IMR-90 (cell line): ENCODE measurements around the gene IL16. TPM values are rescaled to one million over a fixed set of nuclear protein-coding genes. Genes with fewer than 3 reads are reported as not detected.
A peak's percentile ranks its signal among the peaks of the same experiment; 100 is the strongest.

Experiments
- ATAC-seq: fragments of 200-7000 bp; cut with Tn5 transposase; 2 replicates; pipeline ENCODE4 v1.9.1; 2020; ENCODE audit warnings: low read depth, mild to moderate bottlenecking, moderate library complexity
- BruUV-seq: library from RNA; stranded (reverse); fragments of 400-500 nt; replicated peaks from 2 replicates; lab custom pipeline; 2021; lab: Mats Ljungman, UMichigan
- CTCF ChIA-PET: fragments of 300-600 bp; formaldehyde crosslinking; extraction: SDS; loops from one replicate; lab custom pipeline; 2021; ENCODE audit warnings: antibody characterized with exemption; lab: Yijun Ruan, JAX
- POLR2A ChIA-PET: fragments of 300-600 bp; sonication (Branson Sonifier 250); formaldehyde crosslinking; loops from one replicate; lab custom pipeline; 2022; ENCODE audit warnings: antibody characterized with exemption; ENCODE audit not compliant: unreplicated experiment; lab: Charles Lee
- DNase-seq: peaks from one replicate; pipeline ENCODE4 v3.0.0; 2013
- H2AFZ ChIP-seq: replicated peaks from 2 replicates; pipeline ENCODE3; 2013; ENCODE audit warnings: low read length, mild to moderate bottlenecking; ENCODE audit not compliant: poor library complexity
- H2AK5ac ChIP-seq: 2 replicates; pipeline ENCODE4 v1.6.1; 2013; ENCODE audit warnings: low read depth, low read length, inconsistent platforms
- H2AK9ac ChIP-seq: replicated peaks from 2 replicates; pipeline ENCODE3; 2013; ENCODE audit warnings: mild to moderate bottlenecking, low read depth, low read length, moderate library complexity; ENCODE audit not compliant: poor library complexity
- H2BK120ac ChIP-seq: 2 replicates; pipeline ENCODE4 v1.6.1; 2013; ENCODE audit warnings: low read depth, low read length, inconsistent platforms
- H2BK15ac ChIP-seq: 3 replicates; pipeline ENCODE4 v1.6.1; 2013; ENCODE audit warnings: low read depth, low read length, inconsistent platforms
- H2BK20ac ChIP-seq: 2 replicates; pipeline ENCODE4 v1.6.1; 2013; ENCODE audit warnings: low read depth, mild to moderate bottlenecking, inconsistent platforms, low read length, moderate library complexity
- H2BK5ac ChIP-seq: 2 replicates; pipeline ENCODE4 v1.6.1; 2013; ENCODE audit warnings: mild to moderate bottlenecking, low read depth, low read length, inconsistent platforms; ENCODE audit not compliant: poor library complexity, severe bottlenecking
- H3K14ac ChIP-seq: replicated peaks from 2 replicates; pipeline ENCODE4 v1.6.1; 2013; ENCODE audit warnings: low read depth, low read length, inconsistent platforms
- H3K18ac ChIP-seq: 2 replicates; pipeline ENCODE4 v1.6.1; 2013; ENCODE audit warnings: low read depth, low read length, control low read depth
- H3K23ac ChIP-seq: 2 replicates; pipeline ENCODE4 v1.6.1; 2013; ENCODE audit warnings: low read depth, low read length, inconsistent platforms
- H3K27ac ChIP-seq: 2 replicates; pipeline ENCODE4 v1.5.1; 2013; ENCODE audit warnings: mild to moderate bottlenecking, control low read depth, low read length; ENCODE audit not compliant: insufficient read depth
- H3K27me3 ChIP-seq: 2 replicates; pipeline ENCODE4 v1.6.1; 2013; ENCODE audit warnings: low read length; ENCODE audit not compliant: control insufficient read depth, insufficient read depth
- H3K36me3 ChIP-seq: 2 replicates; pipeline ENCODE4 v1.6.1; 2013; ENCODE audit warnings: low read length, mixed read lengths; ENCODE audit not compliant: control insufficient read depth, insufficient read depth
- H3K4ac ChIP-seq: 2 replicates; pipeline ENCODE4 v1.6.1; 2013; ENCODE audit warnings: low read depth, low read length, inconsistent platforms
- H3K4me1 ChIP-seq: 2 replicates; pipeline ENCODE4 v1.6.1; 2013; ENCODE audit warnings: low read length, mixed read lengths; ENCODE audit not compliant: control insufficient read depth, insufficient read depth
- H3K4me2 ChIP-seq: 2 replicates; pipeline ENCODE4 v1.6.1; 2013; ENCODE audit warnings: low read depth, mild to moderate bottlenecking, control low read depth, low read length, moderate library complexity
- H3K4me3 ChIP-seq: 2 replicates; pipeline ENCODE4 v1.5.1; 2013; ENCODE audit warnings: low read depth, mild to moderate bottlenecking, control low read depth, low read length, moderate library complexity; ENCODE audit not compliant: insufficient read depth
- H3K56ac ChIP-seq: 2 replicates; pipeline ENCODE4 v1.6.1; 2013; ENCODE audit warnings: low read length, inconsistent platforms; ENCODE audit not compliant: insufficient read depth; ENCODE audit errors: extremely low read depth
- H3K79me1 ChIP-seq, 2 experiments: 2 replicates each; pipeline ENCODE4 v1.6.1; 2013; ENCODE audit warnings: low read length in 2 of 2, inconsistent platforms in 1 of 2, low read depth in 1 of 2
- H3K9ac ChIP-seq: 2 replicates; pipeline ENCODE4 v1.6.1; 2013; ENCODE audit warnings: low read depth, low read length, control low read depth
- H3K9me1 ChIP-seq: 2 replicates; pipeline ENCODE4 v1.6.1; 2013; ENCODE audit warnings: low read length, inconsistent platforms; ENCODE audit not compliant: insufficient read depth
- H3K9me3 ChIP-seq: 2 replicates; pipeline ENCODE4 v1.6.1; 2013; ENCODE audit warnings: low read length; ENCODE audit not compliant: control insufficient read depth, insufficient read depth
- H4K20me1 ChIP-seq: 2 replicates; pipeline ENCODE4 v1.6.1; 2013; ENCODE audit warnings: low read length, inconsistent platforms; ENCODE audit not compliant: insufficient read depth
- H4K5ac ChIP-seq: 2 replicates; pipeline ENCODE4 v1.6.1; 2013; ENCODE audit warnings: mild to moderate bottlenecking, low read depth, low read length, control low read depth
- H4K8ac ChIP-seq, 2 experiments: 2 replicates each; pipeline ENCODE4 v1.6.1; 2013; ENCODE audit warnings: low read depth in 2 of 2, low read length in 2 of 2, control low read depth in 1 of 2, inconsistent platforms in 1 of 2
- H4K91ac ChIP-seq: 2 replicates; pipeline ENCODE4 v1.6.1; 2013; ENCODE audit warnings: low read depth, low read length, inconsistent platforms; ENCODE audit not compliant: insufficient read depth
- CEBPB ChIP-seq: IDR thresholded peaks from 2 replicates; pipeline ENCODE4 v1.6.1; 2012; ENCODE audit warnings: low read depth, low read length, improper control_type of control experiment
- CHD1 ChIP-seq: IDR thresholded peaks from 2 replicates; pipeline ENCODE4 v1.6.1; 2012; ENCODE audit warnings: low read depth, low read length, improper control_type of control experiment
- MXI1 ChIP-seq: IDR thresholded peaks from 2 replicates; pipeline ENCODE4 v1.6.1; 2012; ENCODE audit warnings: low read depth, mild to moderate bottlenecking, low read length, moderate library complexity, borderline replicate concordance
- RAD21 ChIP-seq: IDR thresholded peaks from 2 replicates; pipeline ENCODE4 v1.6.1; 2012; ENCODE audit warnings: low read length, improper control_type of control experiment
- SMC3 ChIP-seq: fragments of 150-350 bp; IDR thresholded peaks from 2 replicates; pipeline ENCODE4 v1.6.1; 2016; ENCODE audit warnings: low read depth, mild to moderate bottlenecking, antibody characterized with exemption, low read length, moderate library complexity
- WGBS, 2 experiments: methylation state at CpG; one replicate each; pipeline versions ENCODE4 v1.1.5 to v1.1.7; 2013; ENCODE audit warnings: missing lambda C conversion rate in 2 of 2; ENCODE audit not compliant: insufficient read length in 1 of 2; ENCODE audit errors: extremely low coverage in 2 of 2; 5-methylcytosine and 5-hydroxymethylcytosine counted together
- dilution Hi-C: fragments of 300-500 bp; cut with HindIII; formaldehyde crosslinking; loops from one replicate; pipeline ENCODE4 v1.14.3; 2018; ENCODE audit warnings: low sequenced_read_pairs; ENCODE audit not compliant: unreplicated experiment
- in situ Hi-C: fragments of 300-500 bp; cut with MboI; formaldehyde crosslinking; loops from 3 replicates; pipeline ENCODE4 v1.14.3; 2019; ENCODE audit warnings: low sequenced_read_pairs, inconsistent platforms, mixed read lengths
- intact Hi-C: fragments of 100-400 bp; cut with micrococcal nuclease; formaldehyde crosslinking; loops from 2 replicates; pipeline ENCODE4 v1.10.0; 2022
- polyA plus RNA-seq, 3 experiments: library from polyadenylated mRNA; depleted of rRNA; stranded (reverse); fragments of >200 nt; gene quantifications; 2 replicates each; pipeline ENCODE4 v1.2.3, GENCODE V29; 2012; ENCODE audit warnings: low replicate concordance in 1 of 3
- total RNA-seq: library from RNA; depleted of rRNA; stranded (reverse); fragments of >200 nt; gene quantifications from 2 replicates; pipeline ENCODE4 v1.2.3, GENCODE V29; 2012
- TF ChIP-seq, protein P1 (sequence below): fragments of 150-350 bp; IDR thresholded peaks from 2 replicates; pipeline ENCODE4 v1.6.1; 2017; ENCODE audit warnings: mild to moderate bottlenecking, antibody characterized with exemption, low read length, low read depth

Gene IL16
- total and polyA plus RNA-seq, 2 of the 4 experiments (the other 2 are of a cell fraction): 0.18 to 0.27 TPM

GRCh38 chr15:81216422-81216821 is 19.7 kb downstream of the IL16 start:
- no peak overlapping the region for H2BK120ac ChIP-seq
- ChIA-PET CTCF (no interaction called here), POLR2A (interaction anchor here (0.5 to 0.7 kb wide), 2 partner anchors 27 to 284 kb away, joined by 3 to 4 read pairs; no protein-coding TSS in a partner anchor)
- in situ Hi-C loops: no loop called here
- no peak overlapping the region for H2AK5ac ChIP-seq
- H2BK15ac ChIP-seq: no peak overlapping the region
- BruUV-seq: no TSS peak
- H3K14ac ChIP-seq: no peak overlapping the region
- H3K9ac ChIP-seq: no peak overlapping the region
- H3K9me1 ChIP-seq: no peaks in the 10 kb centered on the region
- no peak for TF ChIP-seq MXI1
- no peak for TF ChIP-seq RAD21
- TF ChIP-seq, protein P1, sequence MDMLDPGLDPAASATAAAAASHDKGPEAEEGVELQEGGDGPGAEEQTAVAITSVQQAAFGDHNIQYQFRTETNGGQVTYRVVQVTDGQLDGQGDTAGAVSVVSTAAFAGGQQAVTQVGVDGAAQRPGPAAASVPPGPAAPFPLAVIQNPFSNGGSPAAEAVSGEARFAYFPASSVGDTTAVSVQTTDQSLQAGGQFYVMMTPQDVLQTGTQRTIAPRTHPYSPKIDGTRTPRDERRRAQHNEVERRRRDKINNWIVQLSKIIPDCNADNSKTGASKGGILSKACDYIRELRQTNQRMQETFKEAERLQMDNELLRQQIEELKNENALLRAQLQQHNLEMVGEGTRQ: no peak
- TF ChIP-seq CHD1: no peak
- TF ChIP-seq CEBPB: no peak
- TF ChIP-seq SMC3: no peak
- H3K4me2 ChIP-seq: no peak overlapping the region
- DNase-seq (no peak), ATAC-seq (no peak; the same call in 1 of the 2 replicates)
- 83% methylated on average over 2 of the region's 3 CpGs; no CpG with 5 or more reads in 1 of the 2 experiments for WGBS, 2 experiments
- H2AFZ ChIP-seq: no peak overlapping the region
- no peak overlapping the region for H3K4me3 ChIP-seq
- no peaks in the 10 kb centered on the region for H3K79me1 ChIP-seq
- no peak overlapping the region for H3K27ac ChIP-seq
- intact Hi-C loops: loop anchor here (5.0 kb wide), 1 partner anchor 36 kb away; no protein-coding TSS in a partner anchor
- H3K18ac ChIP-seq: no peak overlapping the region
- H2BK5ac ChIP-seq: no peak overlapping the region
- H3K56ac ChIP-seq: no peak overlapping the region
- H3K36me3 ChIP-seq: no peaks in the 10 kb centered on the region
- H3K9me3 ChIP-seq: peaks cover 4% of the 10 kb centered on the region; the same call in 1 of the 2 replicates
- dilution Hi-C loops: no loop called here
- H3K23ac ChIP-seq: no peak overlapping the region
- H4K5ac ChIP-seq: no peak overlapping the region; the same call in 1 of the 2 replicates
- no peak overlapping the region for H4K91ac ChIP-seq
- no peak overlapping the region for H2AK9ac ChIP-seq
- no peaks in the 10 kb centered on the region for H3K27me3 ChIP-seq
- H3K4me1 ChIP-seq: peaks cover 4% of the 10 kb centered on the region; the same call in 1 of the 2 replicates
- no peak overlapping the region for H2BK20ac ChIP-seq
- no peak overlapping the region for H4K8ac ChIP-seq
- H3K4ac ChIP-seq: peak overlapping the region; percentile 7; the same call in 1 of the 2 replicates
- no peaks in the 10 kb centered on the region for H4K20me1 ChIP-seq
